MM.1S (cell line): Measurements from ENCODE around the gene CYP46A1.

Experiments used
- DNase-seq: peaks from one replicate; pipeline ENCODE4 v3.0.0-alpha.2; 2015
- H2AFZ ChIP-seq: fragments of 300-600 bp; sonication (generic); 2 replicates; pipeline ENCODE4 v1.6.0; 2016; ENCODE audit warnings: antibody characterized with exemption, low read length
- H3F3A ChIP-seq: fragments of 300-600 bp; sonication (generic); 2 replicates; pipeline ENCODE4 v1.6.1; 2016; ENCODE audit warnings: mild to moderate bottlenecking, antibody characterized with exemption, low read length, moderate library complexity, mixed read lengths; ENCODE audit not compliant: insufficient read depth
- H3K27ac ChIP-seq: fragments of 300-600 bp; sonication (generic); 2 replicates; pipeline ENCODE4 v1.5.1; 2016; ENCODE audit warnings: mild to moderate bottlenecking, low read length
- H3K27me3 ChIP-seq: fragments of 300-600 bp; sonication (generic); replicated peaks from 2 replicates; pipeline ENCODE4 v1.6.0; 2016; ENCODE audit warnings: low read length; ENCODE audit not compliant: insufficient read depth
- H3K36me3 ChIP-seq: fragments of 300-600 bp; sonication (generic); replicated peaks from 2 replicates; pipeline ENCODE4 v1.6.1; 2016; ENCODE audit warnings: mild to moderate bottlenecking, low read length, mixed read lengths; ENCODE audit not compliant: insufficient read depth
- H3K4me1 ChIP-seq: fragments of 300-600 bp; sonication (generic); 2 replicates; pipeline ENCODE4 v1.6.1; 2016; ENCODE audit warnings: low read length, mixed read lengths
- H3K4me2 ChIP-seq: fragments of 300-600 bp; sonication (generic); 2 replicates; pipeline ENCODE4 v1.6.0; 2016; ENCODE audit warnings: low read depth, low read length
- H3K4me3 ChIP-seq: fragments of 300-600 bp; sonication (generic); 2 replicates; pipeline ENCODE4 v1.5.1; 2016; ENCODE audit warnings: low read length, mixed read lengths
- H3K79me2 ChIP-seq: fragments of 300-600 bp; sonication (generic); 2 replicates; pipeline ENCODE4 v1.6.1; 2016; ENCODE audit warnings: mixed run types, low read length, mixed read lengths
- H3K9ac ChIP-seq: fragments of 300-600 bp; sonication (generic); 2 replicates; pipeline ENCODE4 v1.6.1; 2016; ENCODE audit warnings: low read length, mixed read lengths
- H3K9me2 ChIP-seq: fragments of 300-600 bp; sonication (generic); replicated peaks from 2 replicates; pipeline ENCODE4 v1.6.1; 2016; ENCODE audit warnings: mild to moderate bottlenecking, low read length, mixed read lengths; ENCODE audit not compliant: insufficient read depth
- H3K9me3 ChIP-seq: fragments of 300-600 bp; sonication (generic); replicated peaks from 2 replicates; pipeline ENCODE4 v1.6.1; 2016; ENCODE audit warnings: mild to moderate bottlenecking, low read length, mixed read lengths; ENCODE audit not compliant: insufficient read depth
- H4K20me1 ChIP-seq: fragments of 300-600 bp; sonication (generic); 2 replicates; pipeline ENCODE4 v1.6.1; 2016; ENCODE audit warnings: mild to moderate bottlenecking, low read length, moderate library complexity, mixed read lengths; ENCODE audit not compliant: insufficient read depth
- EZH2 ChIP-seq: fragments of 300-600 bp; sonication (generic); optimal IDR thresholded peaks from 2 replicates; pipeline ENCODE3; 2017; ENCODE audit warnings: low read depth, mild to moderate bottlenecking, antibody characterized with exemption, low read length, mixed read lengths
- EZH2phosphoT487 ChIP-seq: fragments of 300-600 bp; sonication (generic); IDR thresholded peaks from 2 replicates; pipeline ENCODE4 v1.6.1; 2018; ENCODE audit warnings: antibody characterized with exemption, low read length
- TF ChIP-seq, protein P1 (sequence below): fragments of 300-600 bp; sonication (generic); IDR thresholded peaks from 2 replicates; pipeline ENCODE4 v1.5.1; 2016; ENCODE audit warnings: antibody characterized with exemption, low read length, mixed read lengths

The CYP46A1 gene

GRCh38 chr14:99689266-99690236 lies 5.5 kb downstream of the CYP46A1 start:
- H3K4me3 ChIP-seq: no peak overlapping the region
- no peaks in the 10 kb centered on the region for H3K4me1 ChIP-seq
- no peaks in the 10 kb centered on the region for H3K9me2 ChIP-seq
- H3K9me3 ChIP-seq: no peaks in the 10 kb centered on the region
- H3K27ac ChIP-seq: no peak overlapping the region
- no peak overlapping the region for H2AFZ ChIP-seq
- no peak overlapping the region for H3K4me2 ChIP-seq
- no peaks in the 10 kb centered on the region for H3K27me3 ChIP-seq
- no peaks in the 10 kb centered on the region for H4K20me1 ChIP-seq
- H3K79me2 ChIP-seq: no peaks in the 10 kb centered on the region
- TF ChIP-seq EZH2: no peak
- TF ChIP-seq EZH2phosphoT487: no peak
- TF ChIP-seq, protein P1, sequence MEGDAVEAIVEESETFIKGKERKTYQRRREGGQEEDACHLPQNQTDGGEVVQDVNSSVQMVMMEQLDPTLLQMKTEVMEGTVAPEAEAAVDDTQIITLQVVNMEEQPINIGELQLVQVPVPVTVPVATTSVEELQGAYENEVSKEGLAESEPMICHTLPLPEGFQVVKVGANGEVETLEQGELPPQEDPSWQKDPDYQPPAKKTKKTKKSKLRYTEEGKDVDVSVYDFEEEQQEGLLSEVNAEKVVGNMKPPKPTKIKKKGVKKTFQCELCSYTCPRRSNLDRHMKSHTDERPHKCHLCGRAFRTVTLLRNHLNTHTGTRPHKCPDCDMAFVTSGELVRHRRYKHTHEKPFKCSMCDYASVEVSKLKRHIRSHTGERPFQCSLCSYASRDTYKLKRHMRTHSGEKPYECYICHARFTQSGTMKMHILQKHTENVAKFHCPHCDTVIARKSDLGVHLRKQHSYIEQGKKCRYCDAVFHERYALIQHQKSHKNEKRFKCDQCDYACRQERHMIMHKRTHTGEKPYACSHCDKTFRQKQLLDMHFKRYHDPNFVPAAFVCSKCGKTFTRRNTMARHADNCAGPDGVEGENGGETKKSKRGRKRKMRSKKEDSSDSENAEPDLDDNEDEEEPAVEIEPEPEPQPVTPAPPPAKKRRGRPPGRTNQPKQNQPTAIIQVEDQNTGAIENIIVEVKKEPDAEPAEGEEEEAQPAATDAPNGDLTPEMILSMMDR: no peak
- no peak overlapping the region for H3K9ac ChIP-seq
- no peaks in the 10 kb centered on the region for H3K36me3 ChIP-seq
- DNase-seq: no peak
- H3F3A ChIP-seq: no peaks in the 10 kb centered on the region

GRCh38 chr14:99690636-99691035 lies 6.5 kb downstream of the CYP46A1 start:
- Histone ChIP-seq H3K4me2 (no peak overlapping the region), H2AFZ (no peak overlapping the region), H3K27me3 (no peaks in the 10 kb centered on the region), H3F3A (no peaks in the 10 kb centered on the region), H3K36me3 (no peaks in the 10 kb centered on the region), H3K27ac (no peak overlapping the region), H3K79me2 (no peaks in the 10 kb centered on the region), H3K9ac (no peak overlapping the region), H3K9me2 (no peaks in the 10 kb centered on the region), H3K9me3 (no peaks in the 10 kb centered on the region), H3K4me3 (no peak overlapping the region), H3K4me1 (no peaks in the 10 kb centered on the region), H4K20me1 (no peaks in the 10 kb centered on the region)
- no peak for DNase-seq
- TF ChIP-seq, protein P1: no peak

DNA sequence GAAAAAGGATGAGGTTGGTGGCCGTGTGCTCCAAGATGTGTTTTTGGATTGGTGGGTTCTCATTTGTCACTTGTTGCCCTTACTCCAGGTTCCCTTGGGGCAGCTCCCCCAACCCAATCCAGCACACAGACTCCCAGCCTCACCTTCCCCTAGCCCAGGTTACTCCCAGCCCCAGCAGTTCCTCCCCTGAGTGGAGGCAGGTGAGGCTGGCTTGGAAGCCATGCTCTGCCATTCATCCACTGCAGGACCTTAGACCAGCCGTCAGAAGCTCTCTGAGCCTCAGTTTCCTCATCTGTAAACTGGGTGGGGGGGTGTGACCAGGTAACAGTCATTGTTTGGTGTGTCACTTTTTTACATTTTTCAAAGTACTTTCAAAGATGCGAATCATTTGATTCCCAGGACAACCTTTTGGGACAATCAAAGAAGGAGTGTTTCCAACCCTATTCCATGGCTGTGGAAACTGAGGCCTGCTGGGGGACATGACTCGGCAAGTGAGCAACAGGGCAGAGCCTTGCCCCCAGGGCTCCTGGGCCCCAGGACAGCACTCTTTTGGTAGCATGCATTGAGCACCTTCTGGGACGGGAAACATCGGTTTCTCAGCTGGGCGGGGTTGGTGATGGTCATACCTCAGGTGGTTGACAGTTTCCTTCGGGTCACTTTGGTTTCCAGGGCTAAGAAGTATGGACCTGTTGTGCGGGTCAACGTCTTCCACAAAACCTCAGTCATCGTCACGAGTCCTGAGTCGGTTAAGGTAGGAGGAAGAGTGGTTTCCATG lies 7.2 kb downstream of the CYP46A1 start:
- TF ChIP-seq, protein P1: no peak
- TF ChIP-seq EZH2 (no peak), EZH2phosphoT487 (no peak)
- no peak overlapping the region for H3K9ac ChIP-seq
- no peak for DNase-seq
- no peak overlapping the region for H2AFZ ChIP-seq
- H3K9me2 ChIP-seq: no peaks in the 10 kb centered on the region
- H3K27me3 ChIP-seq: no peaks in the 10 kb centered on the region
- H3K79me2 ChIP-seq: no peaks in the 10 kb centered on the region
- H3K4me3 ChIP-seq: no peak overlapping the region
- H3K4me1 ChIP-seq: no peaks in the 10 kb centered on the region
- no peaks in the 10 kb centered on the region for H3F3A ChIP-seq
- no peaks in the 10 kb centered on the region for H4K20me1 ChIP-seq
- H3K9me3 ChIP-seq: no peaks in the 10 kb centered on the region
- no peak overlapping the region for H3K27ac ChIP-seq
- H3K4me2 ChIP-seq: no peak overlapping the region
- H3K36me3 ChIP-seq: no peaks in the 10 kb centered on the region
